ENCODE measurements around the gene CNGA2. TPM values are rescaled to one million over a fixed set of nuclear protein-coding genes. Genes with fewer than 3 reads are reported as not detected.

CNGA2 gene
- total RNA-seq, 4 donors from 2014 or later, result not detected

- Histone ChIP-seq H3K9me3 (no peaks in the 10 kb centered on the region), H3K4me1 (no peaks in the 10 kb centered on the region), H3K36me3 (no peaks in the 10 kb centered on the region), H3K4me3 (no peak overlapping the region), H3K27me3 (peaks cover 6% of the 10 kb centered on the region), H3K27ac (no peak overlapping the region)
- ATAC-seq, result peak; percentile 60
- TF ChIP-seq POLR2A (IDR thresholded peaks at IDR 0.05), result no peak
- TF ChIP-seq, protein P1, sequence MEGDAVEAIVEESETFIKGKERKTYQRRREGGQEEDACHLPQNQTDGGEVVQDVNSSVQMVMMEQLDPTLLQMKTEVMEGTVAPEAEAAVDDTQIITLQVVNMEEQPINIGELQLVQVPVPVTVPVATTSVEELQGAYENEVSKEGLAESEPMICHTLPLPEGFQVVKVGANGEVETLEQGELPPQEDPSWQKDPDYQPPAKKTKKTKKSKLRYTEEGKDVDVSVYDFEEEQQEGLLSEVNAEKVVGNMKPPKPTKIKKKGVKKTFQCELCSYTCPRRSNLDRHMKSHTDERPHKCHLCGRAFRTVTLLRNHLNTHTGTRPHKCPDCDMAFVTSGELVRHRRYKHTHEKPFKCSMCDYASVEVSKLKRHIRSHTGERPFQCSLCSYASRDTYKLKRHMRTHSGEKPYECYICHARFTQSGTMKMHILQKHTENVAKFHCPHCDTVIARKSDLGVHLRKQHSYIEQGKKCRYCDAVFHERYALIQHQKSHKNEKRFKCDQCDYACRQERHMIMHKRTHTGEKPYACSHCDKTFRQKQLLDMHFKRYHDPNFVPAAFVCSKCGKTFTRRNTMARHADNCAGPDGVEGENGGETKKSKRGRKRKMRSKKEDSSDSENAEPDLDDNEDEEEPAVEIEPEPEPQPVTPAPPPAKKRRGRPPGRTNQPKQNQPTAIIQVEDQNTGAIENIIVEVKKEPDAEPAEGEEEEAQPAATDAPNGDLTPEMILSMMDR (IDR thresholded peaks at IDR 0.05), result peak; percentile 11 to 80 (median 61)
- no peak for TF ChIP-seq POLR2AphosphoS5 (IDR thresholded peaks at IDR 0.05)
- TF ChIP-seq EP300 (IDR thresholded peaks at IDR 0.05), result no peak
- WGBS, 2 donors (ENCODE audit: low coverage in 1 of 2), result 20% methylated on average over 1 to 3 of the region's 22 CpGs
Observed at GRCh38 chrX:151753313-151754046, 18.9 kb downstream of the CNGA2 start.

- no peak for ATAC-seq
- Histone ChIP-seq H3K27ac (no peak overlapping the region), H3K36me3 (no peaks in the 10 kb centered on the region), H3K27me3 (peaks cover 6% of the 10 kb centered on the region), H3K4me3 (no peak overlapping the region), H3K4me1 (no peaks in the 10 kb centered on the region), H3K9me3 (no peaks in the 10 kb centered on the region)
- no peak for TF ChIP-seq POLR2AphosphoS5 (IDR thresholded peaks at IDR 0.05)
- no peak for TF ChIP-seq POLR2A (IDR thresholded peaks at IDR 0.05)
- TF ChIP-seq EP300 (IDR thresholded peaks at IDR 0.05), result no peak
- TF ChIP-seq, protein P1 (IDR thresholded peaks at IDR 0.05), result no peak
- WGBS, 2 donors (ENCODE audit: low coverage in 1 of 2), result 71% methylated on average over 5 of the region's 6 CpGs; no CpG with 5 or more reads in 1 of the 2 donors
Observed at GRCh38 chrX:151754047-151754429, 19.5 kb downstream of the CNGA2 start.

- Histone ChIP-seq H3K9me3 (no peaks in the 10 kb centered on the region), H3K4me1 (no peaks in the 10 kb centered on the region), H3K27me3 (peaks cover 3% of the 10 kb centered on the region), H3K36me3 (no peaks in the 10 kb centered on the region), H3K27ac (no peak overlapping the region), H3K4me3 (no peak overlapping the region)
- TF ChIP-seq POLR2A (IDR thresholded peaks at IDR 0.05) (no peak), EP300 (IDR thresholded peaks at IDR 0.05) (no peak), POLR2AphosphoS5 (IDR thresholded peaks at IDR 0.05) (no peak)
- TF ChIP-seq, protein P1 (IDR thresholded peaks at IDR 0.05), result no peak
- ATAC-seq, result no peak
- 40 to 69% methylated on average over 5 to 8 of the region's 11 CpGs for WGBS, 2 donors (ENCODE audit: low coverage in 1 of 2)
Observed at GRCh38 chrX:151754641-151755215, 20.2 kb downstream of the CNGA2 start.

DNA sequence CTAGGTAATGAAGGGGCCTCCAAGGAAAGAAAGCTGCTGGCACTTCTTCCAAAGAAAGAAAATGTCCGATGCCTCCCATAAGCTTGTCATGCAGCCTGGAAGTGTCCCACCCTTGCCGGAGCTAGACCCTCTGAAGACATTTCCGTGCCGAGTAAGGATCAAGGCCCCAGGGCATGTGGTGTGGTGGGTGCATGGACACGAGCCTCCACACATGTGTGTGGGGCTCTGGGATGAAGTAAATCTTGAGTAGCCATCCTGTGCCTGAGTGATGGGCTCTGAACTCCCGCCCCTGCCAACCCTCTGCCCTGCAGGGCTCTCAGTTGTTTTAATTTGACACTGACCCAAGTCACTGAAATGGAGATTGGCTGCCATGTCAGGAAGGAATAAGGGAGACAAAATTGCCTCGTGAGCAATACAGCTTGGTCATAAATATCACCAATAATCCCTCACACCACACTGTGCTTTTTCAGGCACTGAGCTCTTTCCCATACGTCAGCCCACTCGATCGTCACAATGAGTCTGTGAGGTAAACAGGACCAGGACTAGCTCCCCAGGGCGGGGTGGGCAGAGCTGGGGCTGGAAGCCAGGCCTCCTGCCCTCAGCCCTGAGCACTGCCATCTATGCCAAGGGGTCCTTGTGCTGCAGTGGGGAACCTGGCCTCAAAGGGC, 24.6 kb downstream of the CNGA2 start:
- Histone ChIP-seq H3K27ac (no peak overlapping the region), H3K4me3 (no peak overlapping the region), H3K4me1 (no peaks in the 10 kb centered on the region), H3K36me3 (no peaks in the 10 kb centered on the region), H3K9me3 (no peaks in the 10 kb centered on the region), H3K27me3 (no peaks in the 10 kb centered on the region)
- ATAC-seq, result no peak
- WGBS, 2 donors (ENCODE audit: low coverage in 1 of 2), result 76 to 100% methylated on average over 1 to 4 of the region's 11 CpGs
- TF ChIP-seq, protein P1 (IDR thresholded peaks at IDR 0.05), result no peak

Measured in gastroesophageal sphincter (tissue), 4 donors.